Sigmoid colon (tissue), 7 donors: ENCODE measurements around the gene SLC6A1. TPM values are rescaled to one million over a fixed set of nuclear protein-coding genes. Genes with fewer than 3 reads are reported as not detected.

Experiments used
- DNase-seq: peaks from one replicate; pipeline ENCODE4 v3.0.0-alpha.2; 2019
- H3K27ac ChIP-seq, 4 donors: fragments of 200-600 bp; sonication (generic); one replicate each; pipeline ENCODE4 v1.5.1; 2016 to 2019; ENCODE audit warnings: mild to moderate bottlenecking in 1 of 4
- H3K27me3 ChIP-seq, 3 donors: fragments of 200-600 bp; sonication (generic); one replicate each; pipeline ENCODE4 v1.5.1; 2019; ENCODE audit warnings: mild to moderate bottlenecking in 1 of 3
- H3K36me3 ChIP-seq, 4 donors: fragments of 200-600 bp; sonication (generic); one replicate each; pipeline ENCODE4 v1.5.1; 2016 to 2019
- H3K4me1 ChIP-seq, 4 donors: fragments of 200-600 bp; sonication (generic); one replicate each; pipeline ENCODE4 v1.5.1; 2017 to 2019
- H3K4me3 ChIP-seq, 4 donors: fragments of 200-600 bp; sonication (generic); one replicate each; pipeline ENCODE4 v1.5.1; 2017 to 2019; ENCODE audit warnings: mild to moderate bottlenecking in 2 of 4, moderate library complexity in 1 of 4
- H3K9me3 ChIP-seq, 4 donors: fragments of 200-600 bp in 3 of 4; sonication (generic) in 3 of 4; one replicate each; pipeline versions ENCODE4 v1.5.1 to v1.6.1; 2013 to 2019
- CTCF ChIP-seq, 4 experiments: fragments of 450-650 bp in 3 of 4; fragments of 200-600 bp in 1 of 4; IDR thresholded peaks; one replicate each; pipeline ENCODE4 v1.5.1; 2016 to 2019; ENCODE audit warnings: antibody characterized with exemption in 4 of 4, mild to moderate bottlenecking in 3 of 4, moderate library complexity in 2 of 4
- EP300 ChIP-seq, 4 donors: sonication (generic); formaldehyde crosslinking; IDR thresholded peaks; one replicate each; pipeline ENCODE4 v1.6.1; 2017; ENCODE audit warnings: antibody characterized with exemption in 4 of 4
- POLR2A ChIP-seq, 2 donors: fragments of 450-650 bp; IDR thresholded peaks; one replicate each; pipeline ENCODE4 v1.6.1; 2016; ENCODE audit warnings: antibody characterized with exemption in 2 of 2, mild to moderate bottlenecking in 2 of 2, moderate library complexity in 2 of 2
- POLR2AphosphoS5 ChIP-seq, 4 donors: sonication (generic); formaldehyde crosslinking; IDR thresholded peaks; one replicate each; pipeline ENCODE4 v1.6.1; 2017; ENCODE audit warnings: antibody characterized with exemption in 4 of 4
- WGBS, 2 donors: extraction: QIAGEN DNeasy Blood & Tissue Kit; methylation state at CpG; one replicate each; pipeline ENCODE4 v1.1.7; 2013; 5-methylcytosine and 5-hydroxymethylcytosine counted together
- intact Hi-C: fragments of 100-400 bp; cut with DNase I; formaldehyde crosslinking; loops from one replicate; pipeline ENCODE4 v1.15.1; 2023
- polyA plus RNA-seq, 3 donors: library from polyadenylated mRNA; stranded (reverse); fragments of 200-250 nt; gene quantifications; one replicate each; pipeline ENCODE4 v1.2.3, GENCODE V29; 2013
- total RNA-seq, 4 donors: library from RNA; depleted of rRNA; stranded (reverse); fragments of >200 nt; gene quantifications; one replicate each; pipeline ENCODE4 v1.1.0, GENCODE V29; 2016
- donor health status: healthy with polysubstance abuse.
- donor health status: Bipolar disorder and iron deficiency.
- donor health status: healthy.

Gene SLC6A1
- total and polyA plus RNA-seq, 7 donors = under 0.01 to 1.4 (median 0.29) TPM; not detected in 1

GRCh38 chr3:11054739-11055438 lies 62.3 kb downstream of the SLC6A1 start:
- TF ChIP-seq CTCF (IDR thresholded peaks at IDR 0.05) = no peak
- no peak for TF ChIP-seq EP300 (IDR thresholded peaks at IDR 0.05)
- TF ChIP-seq POLR2A (IDR thresholded peaks at IDR 0.05) = no peak
- no peak for TF ChIP-seq POLR2AphosphoS5 (IDR thresholded peaks at IDR 0.05)
- H3K4me1 ChIP-seq = peaks cover 0 to 8% (median 3%) of the 10 kb centered on the region in 4 donors
- no peak for DNase-seq
- H3K36me3 ChIP-seq = no peaks in the 10 kb centered on the region
- H3K9me3 ChIP-seq = no peaks in the 10 kb centered on the region
- intact Hi-C loops = no loop called here
- peaks cover 0 to 13% (median 11%) of the 10 kb centered on the region in 3 donors for H3K27me3 ChIP-seq
- no peak overlapping the region for H3K27ac ChIP-seq
- H3K4me3 ChIP-seq = no peak overlapping the region
- 80 to 84% methylated on average over 17 of the region's 17 CpGs for WGBS, 2 donors

GRCh38 chr3:11055496-11055895 lies 62.9 kb downstream of the SLC6A1 start:
- TF ChIP-seq POLR2A (IDR thresholded peaks at IDR 0.05) (no peak), CTCF (IDR thresholded peaks at IDR 0.05) (no peak), POLR2AphosphoS5 (IDR thresholded peaks at IDR 0.05) (no peak), EP300 (IDR thresholded peaks at IDR 0.05) (no peak)
- intact Hi-C loops = no loop called here
- Histone ChIP-seq H3K4me1 (peaks cover 0 to 13% (median 8%) of the 10 kb centered on the region in 4 donors), H3K27ac (no peak overlapping the region), H3K27me3 (peaks cover 0 to 13% (median 11%) of the 10 kb centered on the region in 3 donors), H3K36me3 (no peaks in the 10 kb centered on the region), H3K9me3 (no peaks in the 10 kb centered on the region), H3K4me3 (no peak overlapping the region)
- no peak for DNase-seq
- WGBS, 2 donors = 86 to 88% methylated on average over 10 of the region's 10 CpGs

- H3K27me3 ChIP-seq = peaks cover 0 to 13% (median 11%) of the 10 kb centered on the region in 3 donors
- H3K4me3 ChIP-seq = no peak overlapping the region
- peaks cover 0 to 21% (median 15%) of the 10 kb centered on the region in 4 donors for H3K4me1 ChIP-seq
- H3K27ac ChIP-seq = no peak overlapping the region
- H3K36me3 ChIP-seq = no peaks in the 10 kb centered on the region
- H3K9me3 ChIP-seq = no peaks in the 10 kb centered on the region
- no peak for TF ChIP-seq EP300 (IDR thresholded peaks at IDR 0.05)
- no peak for TF ChIP-seq POLR2AphosphoS5 (IDR thresholded peaks at IDR 0.05)
- no peak for TF ChIP-seq CTCF (IDR thresholded peaks at IDR 0.05)
- TF ChIP-seq POLR2A (IDR thresholded peaks at IDR 0.05) = no peak
- DNase-seq = no peak
- 66 to 73% methylated on average over 8 of the region's 8 CpGs for WGBS, 2 donors
- intact Hi-C loops = no loop called here
These were observed 64.0 kb downstream of the SLC6A1 start for GRCh38 chr3:11056531-11057050.

- no peak overlapping the region for H3K27ac ChIP-seq
- peaks cover 0 to 21% (median 15%) of the 10 kb centered on the region in 4 donors for H3K4me1 ChIP-seq
- H3K9me3 ChIP-seq = no peaks in the 10 kb centered on the region
- TF ChIP-seq POLR2AphosphoS5 (IDR thresholded peaks at IDR 0.05) = no peak
- no peak for TF ChIP-seq CTCF (IDR thresholded peaks at IDR 0.05)
- TF ChIP-seq EP300 (IDR thresholded peaks at IDR 0.05) = no peak
- TF ChIP-seq POLR2A (IDR thresholded peaks at IDR 0.05) = no peak
- H3K27me3 ChIP-seq = peaks cover 0 to 13% (median 10%) of the 10 kb centered on the region in 3 donors
- no peaks in the 10 kb centered on the region for H3K36me3 ChIP-seq
- 87 to 89% methylated on average over 4 of the region's 4 CpGs for WGBS, 2 donors
- no peak overlapping the region for H3K4me3 ChIP-seq
- intact Hi-C loops = loop anchor here (2.0 kb wide), 1 partner anchor 299 kb away; no protein-coding TSS in a partner anchor
- DNase-seq = no peak
These were observed 65.1 kb downstream of the SLC6A1 start for GRCh38 chr3:11057655-11058054.
